GM19328 (cell line): ENCODE data around the gene TMEM185B.
"Not testable (repeated sequence)": the region's sequence is repeated elsewhere in the genome, so short reads cannot be mapped to it uniquely, and the experiment has no call there.

Source experiments
- ATAC-seq: cut with Tn5 transposase; IDR thresholded peaks from one replicate; pipeline ENCODE4 v1.9.1; 2021; ENCODE audit warnings: mild to moderate bottlenecking, moderate library complexity; ENCODE audit not compliant: unreplicated experiment

The TMEM185B gene

GRCh38 chr2:120223034-120223912 is at the start of gene TMEM185B:
TSS of gene TMEM185B (minus strand) at chr2:120223400. CDS start at chr2:120222976, 424 bp downstream.
- peak; percentile 91 for ATAC-seq

GRCh38 chr2:120271711-120272379 is 48.6 kb upstream of the TMEM185B start:
- no peak for ATAC-seq

- no peak for ATAC-seq
Measured at GRCh38 chr2:120269816-120270215, 46.6 kb upstream of the TMEM185B start.

GRCh38 chr2:120269076-120269744 is 46.0 kb upstream of the TMEM185B start:
- no peak for ATAC-seq

GRCh38 chr2:120267348-120267747 is 44.1 kb upstream of the TMEM185B start:
- ATAC-seq = no peak

- ATAC-seq = no peak
Measured at GRCh38 chr2:120265006-120265405, 41.8 kb upstream of the TMEM185B start.

GRCh38 chr2:120262761-120263428 is 39.7 kb upstream of the TMEM185B start:
- ATAC-seq = no peak

- no peak for ATAC-seq
Measured at GRCh38 chr2:120262150-120262549, 39.0 kb upstream of the TMEM185B start.

GRCh38 chr2:120261387-120262006 is 38.3 kb upstream of the TMEM185B start:
- ATAC-seq = peak; percentile 76

GRCh38 chr2:120260736-120261135 is 37.5 kb upstream of the TMEM185B start:
- no peak for ATAC-seq

GRCh38 chr2:120259939-120260338 is 36.7 kb upstream of the TMEM185B start:
- not testable (repeated sequence) for ATAC-seq

- ATAC-seq = no peak
Measured at GRCh38 chr2:120258196-120258595, 35.0 kb upstream of the TMEM185B start.

- ATAC-seq = no peak
Measured at GRCh38 chr2:120257522-120257921, 34.3 kb upstream of the TMEM185B start.

- ATAC-seq = no peak
Measured at GRCh38 chr2:120256651-120257000, 33.4 kb upstream of the TMEM185B start.

GRCh38 chr2:120255986-120256650 is 32.9 kb upstream of the TMEM185B start:
- no peak for ATAC-seq

GRCh38 chr2:120255071-120255470 is 31.9 kb upstream of the TMEM185B start:
- no peak for ATAC-seq

- no peak for ATAC-seq
Measured at GRCh38 chr2:120254178-120254577, 31.0 kb upstream of the TMEM185B start.

GRCh38 chr2:120253021-120253882 is 30.1 kb upstream of the TMEM185B start:
- ATAC-seq = peak; percentile 31
